OCI-LY1 (cell line): ENCODE measurements around the gene RPS19BP1.

Source experiments
- H2AFZ ChIP-seq: fragments of 200-600 bp; sonication (generic), shearing (Covaris generic); 2 replicates; pipeline ENCODE4 v1.6.0; 2014; ENCODE audit warnings: antibody characterized with exemption, mild to moderate bottlenecking, low read length
- H3F3A ChIP-seq: fragments of 200-600 bp; sonication (generic), shearing (Covaris generic); 2 replicates; pipeline ENCODE4 v1.6.0; 2014; ENCODE audit warnings: mild to moderate bottlenecking, antibody characterized with exemption, low read length, moderate library complexity; ENCODE audit not compliant: insufficient read depth
- H3K27ac ChIP-seq: fragments of 200-600 bp; sonication (generic); 2 replicates; pipeline ENCODE4 v1.5.1; 2014; ENCODE audit warnings: low read length, mixed run types, mild to moderate bottlenecking, low read depth; ENCODE audit not compliant: poor library complexity, severe bottlenecking
- H3K27me3 ChIP-seq: fragments of 200-600 bp; sonication (generic); 2 replicates; pipeline ENCODE4 v1.6.0; 2014; ENCODE audit warnings: antibody characterized with exemption, mild to moderate bottlenecking, low read length, moderate library complexity; ENCODE audit not compliant: insufficient read depth
- H3K36me3 ChIP-seq: fragments of 200-600 bp; sonication (generic); 2 replicates; pipeline ENCODE4 v1.6.1; 2014; ENCODE audit warnings: mild to moderate bottlenecking, antibody characterized with exemption, low read length, moderate library complexity, mixed read lengths; ENCODE audit not compliant: insufficient read depth
- H3K4me1 ChIP-seq: fragments of 200-600 bp; sonication (generic); 2 replicates; pipeline ENCODE4 v1.5.1; 2014; ENCODE audit warnings: mild to moderate bottlenecking, low read length, moderate library complexity; ENCODE audit not compliant: insufficient read depth, severe bottlenecking
- H3K4me2 ChIP-seq: fragments of 200-600 bp; sonication (generic), shearing (Covaris generic); 2 replicates; pipeline ENCODE4 v1.6.1; 2014; ENCODE audit warnings: low read length
- H3K4me3 ChIP-seq: fragments of 200-600 bp; sonication (generic); 2 replicates; pipeline ENCODE4 v1.5.1; 2014; ENCODE audit warnings: low read length, low read depth, mild to moderate bottlenecking, mixed read lengths; ENCODE audit not compliant: poor library complexity, severe bottlenecking
- H3K79me2 ChIP-seq: fragments of 200-600 bp; shearing (Covaris generic); 2 replicates; pipeline ENCODE4 v1.6.1; 2016; ENCODE audit warnings: mixed run types, low read length, mixed read lengths; ENCODE audit not compliant: insufficient read depth
- H3K9ac ChIP-seq: fragments of 200-600 bp; sonication (generic), shearing (Covaris generic); 2 replicates; pipeline ENCODE4 v1.6.1; 2014; ENCODE audit warnings: mild to moderate bottlenecking, low read length, mixed read lengths
- H3K9me2 ChIP-seq: fragments of 200-600 bp; sonication (generic), shearing (Covaris generic); 2 replicates; pipeline ENCODE4 v1.6.1; 2014; ENCODE audit warnings: low read depth, mild to moderate bottlenecking, low read length, mixed read lengths
- H3K9me3 ChIP-seq: fragments of 200-600 bp; shearing (Covaris generic); 2 replicates; pipeline ENCODE4 v1.6.1; 2014; ENCODE audit warnings: low read length, mixed read lengths
- H4K20me1 ChIP-seq: fragments of 200-600 bp; sonication (generic), shearing (Covaris generic); 2 replicates; pipeline ENCODE4 v1.6.0; 2016; ENCODE audit warnings: mild to moderate bottlenecking, low read length; ENCODE audit not compliant: insufficient read depth
- CTCF ChIP-seq: fragments of 200-600 bp; sonication (generic), shearing (Covaris generic); IDR thresholded peaks from 2 replicates; pipeline ENCODE4 v1.5.1; 2017; ENCODE audit warnings: mild to moderate bottlenecking, antibody characterized with exemption, low read length, moderate library complexity, mixed read lengths
- EZH2 ChIP-seq: fragments of 200-600 bp; sonication (generic), shearing (Covaris generic); IDR thresholded peaks from 2 replicates; pipeline ENCODE4 v1.8.0; 2017; ENCODE audit warnings: borderline replicate concordance, mixed run types, mild to moderate bottlenecking, antibody characterized with exemption, low read length, moderate library complexity, mixed read lengths

The RPS19BP1 gene

GRCh38 chr22:39580006-39580441 is 47.5 kb upstream of the RPS19BP1 start:
- TF ChIP-seq EZH2, result no peak
- no peak for TF ChIP-seq CTCF
- no peaks in the 10 kb centered on the region for H4K20me1 ChIP-seq
- H3K27ac ChIP-seq, result no peak overlapping the region
- no peaks in the 10 kb centered on the region for H3K79me2 ChIP-seq
- H3K36me3 ChIP-seq, result no peaks in the 10 kb centered on the region
- no peak overlapping the region for H2AFZ ChIP-seq
- H3K4me2 ChIP-seq, result no peak overlapping the region
- H3K27me3 ChIP-seq, result 0 out of 2 replicates have a peak, but pooled peaks cover 5% of the 10 kb centered on the region
- H3K9me2 ChIP-seq, result no peaks in the 10 kb centered on the region
- H3K4me3 ChIP-seq, result no peak overlapping the region
- H3K9me3 ChIP-seq, result no peaks in the 10 kb centered on the region
- H3K4me1 ChIP-seq, result no peaks in the 10 kb centered on the region
- H3K9ac ChIP-seq, result no peak overlapping the region
- no peaks in the 10 kb centered on the region for H3F3A ChIP-seq

DNA sequence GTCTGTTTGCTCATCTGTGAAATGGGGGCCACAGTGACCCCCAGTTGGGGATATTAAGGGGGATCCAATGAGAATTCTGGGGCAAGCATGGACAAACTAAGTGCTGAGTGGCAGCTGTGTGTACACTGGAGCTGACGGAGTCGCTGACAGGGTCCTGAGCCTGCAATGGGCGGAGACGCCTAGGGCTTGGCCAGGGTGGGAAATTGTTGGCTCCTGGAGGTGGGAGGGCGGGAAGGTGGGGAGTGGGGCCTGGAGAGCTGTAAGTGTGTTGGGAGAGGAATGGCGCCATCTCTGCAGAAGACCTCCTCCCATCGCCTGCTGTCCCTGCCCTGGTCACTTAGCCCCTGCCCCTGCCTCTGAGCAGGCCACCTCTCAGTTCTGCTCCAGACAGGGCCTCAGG is 45.4 kb upstream of the RPS19BP1 start:
- TF ChIP-seq CTCF (no peak), EZH2 (no peak)
- H3K9me2 ChIP-seq, result no peaks in the 10 kb centered on the region
- no peaks in the 10 kb centered on the region for H3F3A ChIP-seq
- no peaks in the 10 kb centered on the region for H3K79me2 ChIP-seq
- no peak overlapping the region for H3K4me3 ChIP-seq
- H3K9ac ChIP-seq, result no peak overlapping the region
- no peaks in the 10 kb centered on the region for H3K4me1 ChIP-seq
- H2AFZ ChIP-seq, result no peak overlapping the region
- no peaks in the 10 kb centered on the region for H4K20me1 ChIP-seq
- H3K27me3 ChIP-seq, result 0 out of 2 replicates have a peak, but pooled peaks cover 5% of the 10 kb centered on the region
- no peak overlapping the region for H3K4me2 ChIP-seq
- no peaks in the 10 kb centered on the region for H3K36me3 ChIP-seq
- no peak overlapping the region for H3K27ac ChIP-seq
- no peaks in the 10 kb centered on the region for H3K9me3 ChIP-seq

DNA sequence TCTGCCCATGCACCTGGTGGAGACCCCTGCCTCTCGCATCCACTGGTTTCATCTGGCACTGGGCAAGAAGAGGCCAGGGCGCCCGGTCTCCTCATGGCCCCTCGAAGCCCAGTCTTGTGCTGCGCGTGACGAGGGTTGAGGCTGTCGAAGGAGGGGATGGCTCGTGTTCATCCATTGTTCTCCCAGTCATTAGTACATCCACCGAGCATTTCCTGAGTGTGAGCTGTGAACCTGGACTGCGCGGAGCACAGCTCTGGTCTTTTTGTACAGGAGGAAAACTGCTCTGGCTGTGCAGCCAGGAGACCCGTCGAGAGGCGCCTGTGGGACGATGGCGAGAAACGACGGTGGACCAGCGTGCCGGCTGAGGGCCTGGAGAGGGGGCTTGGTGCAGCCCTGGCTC is 44.8 kb upstream of the RPS19BP1 start:
- H2AFZ ChIP-seq, result no peak overlapping the region
- H3K9me3 ChIP-seq, result no peaks in the 10 kb centered on the region
- H4K20me1 ChIP-seq, result no peaks in the 10 kb centered on the region
- H3K4me3 ChIP-seq, result no peak overlapping the region
- H3F3A ChIP-seq, result no peaks in the 10 kb centered on the region
- H3K27ac ChIP-seq, result no peak overlapping the region
- H3K4me1 ChIP-seq, result no peaks in the 10 kb centered on the region
- H3K4me2 ChIP-seq, result no peak overlapping the region
- no peaks in the 10 kb centered on the region for H3K79me2 ChIP-seq
- H3K9ac ChIP-seq, result no peak overlapping the region
- no peaks in the 10 kb centered on the region for H3K9me2 ChIP-seq
- 0 out of 2 replicates have a peak, but pooled peaks cover 5% of the 10 kb centered on the region for H3K27me3 ChIP-seq
- TF ChIP-seq EZH2, result no peak
- TF ChIP-seq CTCF, result no peak
- H3K36me3 ChIP-seq, result no peaks in the 10 kb centered on the region
